Mononuclear cell (primary cell): ENCODE measurements around the gene IGFBP1. TPM values are rescaled to one million over a fixed set of nuclear protein-coding genes. Genes with fewer than 3 reads are reported as not detected.

ENCODE experiments used
- H3K27me3 ChIP-seq: 2 replicates; pipeline ENCODE4 v1.6.0; 2011; ENCODE audit warnings: low read length, control low read depth; ENCODE audit not compliant: insufficient read depth
- H3K4me1 ChIP-seq: 2 replicates; pipeline ENCODE4 v1.5.1; 2011; ENCODE audit warnings: mild to moderate bottlenecking, low read length, control low read depth; ENCODE audit not compliant: insufficient read depth
- H3K4me3 ChIP-seq: 2 replicates; pipeline ENCODE4 v1.5.1; 2011; ENCODE audit warnings: mild to moderate bottlenecking, low read length, moderate library complexity
- H3K9me3 ChIP-seq: 2 replicates; pipeline ENCODE4 v1.5.1; 2011; ENCODE audit warnings: low read depth, mild to moderate bottlenecking, control low read depth, low read length
- total RNA-seq: library from RNA; depleted of rRNA; stranded (reverse); fragments of >200 nt; gene quantifications from one replicate; pipeline ENCODE4 v1.2.3, GENCODE V29; 2012

IGFBP1 gene
- total RNA-seq, 1 donor, result not detected

- H3K4me3 ChIP-seq, result no peak within 1 kb of the TSS
- no peaks in the 10 kb centered on the region for H3K9me3 ChIP-seq
- H3K27me3 ChIP-seq, result no peaks in the 10 kb centered on the region
- H3K4me1 ChIP-seq, result no peaks in the 10 kb centered on the region
These were observed 15.3 kb upstream of the IGFBP1 start, which contains the start of gene CCDC201 for GRCh38 chr7:45873035-45873354. Gene CCDC201 (minus strand): TSS chr7:45873082. CDS start chr7:45873007, 75 bp downstream.

GRCh38 chr7:45873355-45873754 is 14.9 kb upstream of the IGFBP1 start:
- H3K4me3 ChIP-seq, result no peak overlapping the region
- H3K4me1 ChIP-seq, result no peaks in the 10 kb centered on the region
- no peaks in the 10 kb centered on the region for H3K9me3 ChIP-seq
- no peaks in the 10 kb centered on the region for H3K27me3 ChIP-seq

GRCh38 chr7:45874408-45875131 is 13.7 kb upstream of the IGFBP1 start:
- Histone ChIP-seq H3K27me3 (no peaks in the 10 kb centered on the region), H3K4me1 (no peaks in the 10 kb centered on the region), H3K9me3 (no peaks in the 10 kb centered on the region), H3K4me3 (no peak overlapping the region)

GRCh38 chr7:45876519-45876918 is 11.8 kb upstream of the IGFBP1 start:
- H3K4me1 ChIP-seq, result no peaks in the 10 kb centered on the region
- H3K9me3 ChIP-seq, result no peaks in the 10 kb centered on the region
- no peak overlapping the region for H3K4me3 ChIP-seq
- H3K27me3 ChIP-seq, result no peaks in the 10 kb centered on the region

GRCh38 chr7:45878457-45879144 is 9.7 kb upstream of the IGFBP1 start:
- H3K4me1 ChIP-seq, result no peaks in the 10 kb centered on the region
- no peaks in the 10 kb centered on the region for H3K9me3 ChIP-seq
- H3K27me3 ChIP-seq, result no peaks in the 10 kb centered on the region
- no peak overlapping the region for H3K4me3 ChIP-seq

- Histone ChIP-seq H3K4me3 (no peak overlapping the region), H3K27me3 (no peaks in the 10 kb centered on the region), H3K4me1 (no peaks in the 10 kb centered on the region), H3K9me3 (no peaks in the 10 kb centered on the region)
These were observed 7.8 kb upstream of the IGFBP1 start for GRCh38 chr7:45880433-45880860.

- Histone ChIP-seq H3K9me3 (no peaks in the 10 kb centered on the region), H3K4me3 (no peak overlapping the region), H3K27me3 (no peaks in the 10 kb centered on the region), H3K4me1 (no peaks in the 10 kb centered on the region)
These were observed 7.0 kb upstream of the IGFBP1 start for GRCh38 chr7:45881280-45881758.

GRCh38 chr7:45881759-45882464 is 6.4 kb upstream of the IGFBP1 start:
- peaks cover 2% of the 10 kb centered on the region for H3K27me3 ChIP-seq

GRCh38 chr7:45882465-45882810 is 5.8 kb upstream of the IGFBP1 start:
- Histone ChIP-seq H3K27me3 (peaks cover 7% of the 10 kb centered on the region), H3K4me1 (no peaks in the 10 kb centered on the region), H3K9me3 (no peaks in the 10 kb centered on the region)

More at GRCh38 chr7:45881759-45882464, 6.4 kb upstream of the IGFBP1 start:
- no peak overlapping the region for H3K4me3 ChIP-seq
- no peaks in the 10 kb centered on the region for H3K4me1 ChIP-seq
- H3K9me3 ChIP-seq, result no peaks in the 10 kb centered on the region

GRCh38 chr7:45884136-45884535 is 4.2 kb upstream of the IGFBP1 start:
- no peaks in the 10 kb centered on the region for H3K4me1 ChIP-seq
- no peaks in the 10 kb centered on the region for H3K9me3 ChIP-seq
- peaks cover 19% of the 10 kb centered on the region for H3K27me3 ChIP-seq
- no peak overlapping the region for H3K4me3 ChIP-seq

More at GRCh38 chr7:45882465-45882810, 5.8 kb upstream of the IGFBP1 start:
- H3K4me3 ChIP-seq, result no peak overlapping the region

- Histone ChIP-seq H3K27me3 (peaks cover 31% of the 10 kb centered on the region), H3K9me3 (no peaks in the 10 kb centered on the region), H3K4me1 (no peaks in the 10 kb centered on the region), H3K4me3 (no peak overlapping the region)
These were observed 2.9 kb upstream of the IGFBP1 start for GRCh38 chr7:45885264-45885882.

GRCh38 chr7:45886931-45887667 is 1.2 kb upstream of the IGFBP1 start:
- Histone ChIP-seq H3K4me3 (no peak overlapping the region), H3K4me1 (no peaks in the 10 kb centered on the region), H3K9me3 (no peaks in the 10 kb centered on the region), H3K27me3 (peaks cover 45% of the 10 kb centered on the region)

- H3K9me3 ChIP-seq, result no peaks in the 10 kb centered on the region
- H3K4me1 ChIP-seq, result no peaks in the 10 kb centered on the region
- no peak overlapping the region for H3K4me3 ChIP-seq
- peaks cover 48% of the 10 kb centered on the region for H3K27me3 ChIP-seq
These were observed 692 bp downstream of the IGFBP1 start for GRCh38 chr7:45888993-45889366.

- H3K4me1 ChIP-seq, result no peaks in the 10 kb centered on the region
- H3K9me3 ChIP-seq, result no peaks in the 10 kb centered on the region
- peaks cover 48% of the 10 kb centered on the region for H3K27me3 ChIP-seq
- H3K4me3 ChIP-seq, result no peak overlapping the region
These were observed 1.2 kb downstream of the IGFBP1 start for GRCh38 chr7:45889367-45890067.
